ENCODE data around the gene TSPAN18.

Gene TSPAN18

DNA sequence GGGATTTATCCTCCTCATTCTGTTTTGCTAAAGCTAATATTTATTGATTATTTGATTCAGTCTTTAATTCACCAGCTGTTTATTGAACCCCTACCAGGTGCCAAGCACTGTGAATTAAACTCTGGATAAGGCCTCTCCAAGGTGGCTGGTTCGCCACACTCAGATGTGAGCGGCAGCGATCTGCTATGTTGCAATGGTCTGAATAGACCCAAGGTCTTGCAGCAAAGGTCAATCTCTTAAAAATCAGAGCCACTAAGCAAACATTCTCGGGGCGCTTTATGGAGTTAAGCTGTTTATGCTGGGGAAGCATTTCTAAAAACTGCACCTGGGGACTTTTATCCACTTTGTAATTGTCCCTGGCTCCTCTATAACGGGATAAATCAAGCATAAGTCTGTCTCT is 10.5 kb upstream of the TSPAN18 start:
- no peak for DNase-seq
- Histone ChIP-seq H3K9me3 (replicated peaks; ENCODE audit: insufficient read depth, low read length) (no peaks in the 10 kb centered on the region), H3K27me3 (replicated peaks; ENCODE audit: insufficient read depth, low read length) (0 out of 2 replicates have a peak, but pooled peaks cover 7% of the 10 kb centered on the region), H3K4me3 (ENCODE audit: low read length) (no peak overlapping the region), H3K4me2 (ENCODE audit: low read depth, low read length) (no peak overlapping the region), H4K20me1 (ENCODE audit: insufficient read depth, low read length) (no peaks in the 10 kb centered on the region), H3K79me2 (ENCODE audit: low read length) (no peaks in the 10 kb centered on the region), H3K36me3 (replicated peaks; ENCODE audit: insufficient read depth, low read length) (no peaks in the 10 kb centered on the region), H3F3A (ENCODE audit: insufficient read depth, low read length) (no peaks in the 10 kb centered on the region), H3K9me2 (replicated peaks; ENCODE audit: insufficient read depth, low read length) (no peaks in the 10 kb centered on the region), H3K9ac (ENCODE audit: low read length) (no peak overlapping the region), H2AFZ (ENCODE audit: low read length) (no peak overlapping the region), H3K27ac (ENCODE audit: low read length) (no peak overlapping the region), H3K4me1 (ENCODE audit: low read length) (no peaks in the 10 kb centered on the region)
- TF ChIP-seq EZH2 (optimal IDR thresholded peaks at IDR 0.05; ENCODE audit: low read depth, low read length): no peak
- TF ChIP-seq EZH2phosphoT487 (IDR thresholded peaks at IDR 0.05; ENCODE audit: low read length): no peak
- TF ChIP-seq, protein P1, sequence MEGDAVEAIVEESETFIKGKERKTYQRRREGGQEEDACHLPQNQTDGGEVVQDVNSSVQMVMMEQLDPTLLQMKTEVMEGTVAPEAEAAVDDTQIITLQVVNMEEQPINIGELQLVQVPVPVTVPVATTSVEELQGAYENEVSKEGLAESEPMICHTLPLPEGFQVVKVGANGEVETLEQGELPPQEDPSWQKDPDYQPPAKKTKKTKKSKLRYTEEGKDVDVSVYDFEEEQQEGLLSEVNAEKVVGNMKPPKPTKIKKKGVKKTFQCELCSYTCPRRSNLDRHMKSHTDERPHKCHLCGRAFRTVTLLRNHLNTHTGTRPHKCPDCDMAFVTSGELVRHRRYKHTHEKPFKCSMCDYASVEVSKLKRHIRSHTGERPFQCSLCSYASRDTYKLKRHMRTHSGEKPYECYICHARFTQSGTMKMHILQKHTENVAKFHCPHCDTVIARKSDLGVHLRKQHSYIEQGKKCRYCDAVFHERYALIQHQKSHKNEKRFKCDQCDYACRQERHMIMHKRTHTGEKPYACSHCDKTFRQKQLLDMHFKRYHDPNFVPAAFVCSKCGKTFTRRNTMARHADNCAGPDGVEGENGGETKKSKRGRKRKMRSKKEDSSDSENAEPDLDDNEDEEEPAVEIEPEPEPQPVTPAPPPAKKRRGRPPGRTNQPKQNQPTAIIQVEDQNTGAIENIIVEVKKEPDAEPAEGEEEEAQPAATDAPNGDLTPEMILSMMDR (IDR thresholded peaks at IDR 0.05; ENCODE audit: low read length): no peak

DNA sequence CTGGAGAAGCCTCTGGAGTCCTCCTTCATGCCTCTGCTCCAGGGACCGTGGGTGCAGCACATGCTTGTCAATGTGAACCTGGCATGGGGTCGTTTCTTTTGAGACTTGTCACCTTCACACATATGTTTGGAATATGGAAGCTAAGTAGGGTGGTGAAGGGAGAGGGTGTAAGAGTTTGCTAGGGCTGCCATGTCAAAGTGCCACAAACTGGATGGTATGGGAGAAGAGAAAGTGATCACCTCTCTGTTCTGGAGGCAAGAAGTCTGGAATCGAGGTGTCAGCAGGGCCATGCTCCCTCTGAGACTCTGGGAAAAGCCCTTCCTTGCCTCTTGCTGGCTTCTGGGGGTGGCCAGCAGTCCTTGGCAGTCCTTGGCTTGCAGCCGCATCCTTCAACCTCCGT is 8.7 kb upstream of the TSPAN18 start:
- no peaks in the 10 kb centered on the region for H4K20me1 ChIP-seq (ENCODE audit: insufficient read depth, low read length)
- no peaks in the 10 kb centered on the region for H3K9me2 ChIP-seq (replicated peaks; ENCODE audit: insufficient read depth, low read length)
- H2AFZ ChIP-seq (ENCODE audit: low read length): no peak overlapping the region
- no peak for DNase-seq
- H3K4me2 ChIP-seq (ENCODE audit: low read depth, low read length): no peak overlapping the region
- no peaks in the 10 kb centered on the region for H3K4me1 ChIP-seq (ENCODE audit: low read length)
- no peaks in the 10 kb centered on the region for H3K9me3 ChIP-seq (replicated peaks; ENCODE audit: insufficient read depth, low read length)
- no peaks in the 10 kb centered on the region for H3K79me2 ChIP-seq (ENCODE audit: low read length)
- no peak for TF ChIP-seq EZH2phosphoT487 (IDR thresholded peaks at IDR 0.05; ENCODE audit: low read length)
- no peak for TF ChIP-seq EZH2 (optimal IDR thresholded peaks at IDR 0.05; ENCODE audit: low read depth, low read length)
- no peak overlapping the region for H3K27ac ChIP-seq (ENCODE audit: low read length)
- 0 out of 2 replicates have a peak, but pooled peaks cover 7% of the 10 kb centered on the region for H3K27me3 ChIP-seq (replicated peaks; ENCODE audit: insufficient read depth, low read length)
- no peaks in the 10 kb centered on the region for H3K36me3 ChIP-seq (replicated peaks; ENCODE audit: insufficient read depth, low read length)
- H3K4me3 ChIP-seq (ENCODE audit: low read length): no peak overlapping the region
- no peak overlapping the region for H3K9ac ChIP-seq (ENCODE audit: low read length)
- no peaks in the 10 kb centered on the region for H3F3A ChIP-seq (ENCODE audit: insufficient read depth, low read length)

DNA sequence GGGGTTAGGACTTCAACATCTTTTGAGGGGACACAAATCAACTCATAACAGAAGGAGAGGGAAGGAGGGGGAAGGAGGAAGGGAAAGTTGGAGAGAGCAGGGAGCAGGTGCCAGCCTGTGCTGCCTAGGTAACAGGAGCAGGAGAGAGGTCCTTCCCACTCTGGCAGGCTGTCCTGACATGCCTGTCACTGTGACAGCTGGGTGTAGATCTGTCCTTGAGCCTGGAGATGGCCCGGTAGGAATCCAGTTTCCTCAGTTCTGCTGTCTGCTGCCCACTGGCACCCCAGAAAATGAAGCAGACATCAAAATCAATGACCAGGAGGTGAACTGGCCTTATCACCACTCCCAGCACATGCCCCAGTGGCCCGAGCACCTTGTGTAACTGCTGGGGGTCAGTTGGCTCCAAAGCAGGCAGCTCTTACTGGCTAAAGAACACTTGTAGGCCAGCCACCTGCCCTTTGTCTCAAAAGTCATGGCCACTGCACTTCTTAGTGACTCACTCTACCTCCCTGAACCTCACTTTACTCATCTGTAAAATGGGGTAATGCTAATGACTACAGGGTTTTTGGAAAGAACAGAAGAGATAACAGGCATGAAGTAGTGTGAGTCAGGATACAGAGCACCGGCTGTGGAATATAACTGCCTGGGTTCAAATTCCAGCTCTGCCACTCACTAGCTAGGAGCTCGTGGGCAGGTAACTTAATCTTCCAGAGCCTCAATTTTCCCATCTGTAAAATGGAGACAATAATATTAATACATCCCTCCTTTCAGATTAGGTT is 8.0 kb upstream of the TSPAN18 start:
- Histone ChIP-seq H3F3A (ENCODE audit: insufficient read depth, low read length) (no peaks in the 10 kb centered on the region), H3K4me1 (ENCODE audit: low read length) (no peaks in the 10 kb centered on the region), H2AFZ (ENCODE audit: low read length) (no peak overlapping the region), H3K4me3 (ENCODE audit: low read length) (no peak overlapping the region), H3K27ac (ENCODE audit: low read length) (no peak overlapping the region), H3K9ac (ENCODE audit: low read length) (no peak overlapping the region), H3K36me3 (replicated peaks; ENCODE audit: insufficient read depth, low read length) (no peaks in the 10 kb centered on the region), H4K20me1 (ENCODE audit: insufficient read depth, low read length) (no peaks in the 10 kb centered on the region), H3K27me3 (replicated peaks; ENCODE audit: insufficient read depth, low read length) (0 out of 2 replicates have a peak, but pooled peaks cover 7% of the 10 kb centered on the region), H3K4me2 (ENCODE audit: low read depth, low read length) (no peak overlapping the region), H3K9me2 (replicated peaks; ENCODE audit: insufficient read depth, low read length) (no peaks in the 10 kb centered on the region), H3K79me2 (ENCODE audit: low read length) (no peaks in the 10 kb centered on the region), H3K9me3 (replicated peaks; ENCODE audit: insufficient read depth, low read length) (no peaks in the 10 kb centered on the region)
- no peak for DNase-seq
- no peak for TF ChIP-seq EZH2 (optimal IDR thresholded peaks at IDR 0.05; ENCODE audit: low read depth, low read length)
- TF ChIP-seq, protein P1 (IDR thresholded peaks at IDR 0.05; ENCODE audit: low read length): no peak
- TF ChIP-seq EZH2phosphoT487 (IDR thresholded peaks at IDR 0.05; ENCODE audit: low read length): no peak
